DMS79 treated with DMSO at 0.1 percent for 48 hours (cell line): Measurements from ENCODE around the gene RNF123.
A peak's percentile ranks its signal among the peaks of the same experiment; 100 is the strongest.

Experiments used
- DNase-seq: peaks from one replicate; lab custom pipeline; 2025; lab: John Stamatoyannopoulos, UW

Gene RNF123

GRCh38 chr3:49658711-49659110, 30.6 kb upstream of the RNF123 start:
- DNase-seq: peak; percentile 13

- no peak for DNase-seq
Measured at GRCh38 chr3:49659756-49660155, 29.6 kb upstream of the RNF123 start.

- DNase-seq: no peak
Measured at GRCh38 chr3:49661281-49661680, 28.1 kb upstream of the RNF123 start.

- DNase-seq: no peak
Measured at GRCh38 chr3:49662021-49662420, 27.3 kb upstream of the RNF123 start.

DNA sequence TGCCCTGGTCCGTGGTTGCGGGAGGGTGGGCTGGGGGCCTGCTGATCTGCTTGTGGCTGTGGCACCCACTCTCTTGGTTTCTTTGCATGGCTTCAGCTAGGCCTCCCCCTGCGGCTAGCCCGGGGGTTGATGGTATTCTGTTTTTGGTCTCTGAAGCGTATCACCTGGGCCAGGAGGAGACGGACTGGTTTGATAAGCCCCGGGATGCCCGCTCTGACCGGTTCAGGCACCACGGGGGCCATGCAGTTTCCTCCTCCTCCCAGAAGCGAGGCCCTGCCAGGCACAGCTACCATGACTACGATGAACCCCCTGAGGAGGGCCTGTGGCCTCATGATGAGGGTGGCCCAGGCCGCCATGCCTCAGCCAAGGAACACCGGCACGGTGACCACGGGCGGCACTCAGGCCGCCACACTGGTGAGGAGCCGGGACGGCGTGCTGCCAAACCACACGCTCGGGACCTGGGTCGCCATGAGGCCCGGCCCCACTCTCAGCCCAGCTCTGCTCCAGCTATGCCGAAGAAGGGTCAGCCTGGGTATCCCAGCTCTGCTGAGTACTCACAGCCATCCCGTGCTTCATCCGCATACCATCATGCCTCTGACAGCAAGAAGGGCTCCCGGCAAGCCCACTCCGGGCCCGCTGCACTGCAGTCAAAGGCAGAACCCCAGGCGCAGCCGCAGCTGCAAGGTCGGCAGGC, 26.5 kb upstream of the RNF123 start:
- no peak for DNase-seq

- no peak for DNase-seq
Measured at GRCh38 chr3:49663831-49664230, 25.5 kb upstream of the RNF123 start.

DNA sequence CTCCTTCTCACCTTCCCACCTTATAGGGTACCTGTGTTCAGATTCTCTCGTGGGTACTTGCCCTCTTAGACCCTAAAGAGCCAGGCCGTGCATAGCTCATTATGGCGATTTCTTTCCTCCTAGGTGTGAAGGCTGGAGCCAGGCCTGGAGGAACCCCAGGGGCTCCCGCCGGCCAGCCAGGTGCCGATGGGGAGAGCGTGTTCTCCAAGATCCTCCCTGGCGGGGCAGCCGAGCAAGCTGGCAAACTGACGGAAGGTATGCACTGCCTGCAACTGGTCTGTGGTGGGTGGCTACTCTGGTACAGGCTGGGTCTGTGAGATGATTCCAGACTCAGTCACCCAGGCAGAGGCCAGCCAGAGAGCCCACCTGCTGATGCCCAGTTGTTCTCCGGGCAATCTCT, 25.1 kb upstream of the RNF123 start:
- DNase-seq: no peak

DNA sequence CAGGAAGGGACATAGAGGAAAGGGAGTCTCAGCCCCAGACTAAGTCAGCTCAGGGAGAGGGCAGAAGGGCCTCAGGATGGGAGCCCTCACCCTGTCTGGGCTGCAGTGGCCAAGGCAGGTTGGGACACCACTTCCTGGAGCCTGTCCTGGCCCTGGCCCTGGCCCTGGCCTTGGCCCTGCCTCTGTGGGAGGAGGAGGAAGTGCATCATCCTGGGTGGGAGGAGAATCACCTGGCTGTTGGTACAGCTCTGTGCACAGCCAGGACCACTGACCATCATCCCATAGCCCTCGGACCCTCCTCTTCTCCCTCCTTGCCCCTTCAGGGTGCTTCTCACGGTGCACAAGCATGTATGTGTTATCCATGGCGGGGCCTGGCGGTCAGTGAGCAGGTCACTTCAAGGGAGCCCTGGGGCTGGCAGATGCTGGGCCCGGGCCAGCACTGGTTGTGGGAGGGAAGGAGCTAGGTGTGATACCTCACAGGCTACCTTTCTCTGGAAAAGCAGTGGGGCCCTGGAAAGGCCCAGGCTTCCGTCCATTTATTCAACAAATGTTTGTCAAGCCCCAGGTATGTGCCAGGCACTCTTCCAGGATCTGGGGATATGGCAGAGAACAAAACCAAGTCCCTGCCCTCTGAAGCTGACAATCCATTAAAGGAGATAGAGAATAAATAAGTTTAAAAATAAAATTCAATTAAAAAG, 23.4 kb upstream of the RNF123 start:
- no peak for DNase-seq

DNA sequence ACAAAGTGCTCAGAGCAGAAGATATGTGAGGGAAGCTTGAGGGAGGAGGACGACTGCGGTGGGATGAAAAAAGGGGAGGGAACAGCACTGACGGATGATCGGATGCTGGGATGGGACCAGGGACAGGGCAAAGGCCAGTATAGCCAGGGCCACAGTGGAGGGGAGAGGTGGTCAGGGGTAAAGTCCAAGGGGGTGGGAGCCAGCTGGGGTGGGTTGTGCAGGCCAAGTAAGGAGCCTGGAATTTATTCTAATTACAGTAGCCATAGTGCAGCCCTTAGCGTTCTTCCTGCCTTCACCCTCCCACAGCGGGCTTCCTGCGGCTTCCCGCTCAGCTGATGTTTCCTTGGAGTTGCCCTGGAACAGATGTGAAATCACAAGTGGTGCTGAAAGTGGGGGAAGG, 22.8 kb upstream of the RNF123 start:
- no peak for DNase-seq

- DNase-seq: no peak
Measured at GRCh38 chr3:49667701-49668413, 21.5 kb upstream of the RNF123 start.

DNA sequence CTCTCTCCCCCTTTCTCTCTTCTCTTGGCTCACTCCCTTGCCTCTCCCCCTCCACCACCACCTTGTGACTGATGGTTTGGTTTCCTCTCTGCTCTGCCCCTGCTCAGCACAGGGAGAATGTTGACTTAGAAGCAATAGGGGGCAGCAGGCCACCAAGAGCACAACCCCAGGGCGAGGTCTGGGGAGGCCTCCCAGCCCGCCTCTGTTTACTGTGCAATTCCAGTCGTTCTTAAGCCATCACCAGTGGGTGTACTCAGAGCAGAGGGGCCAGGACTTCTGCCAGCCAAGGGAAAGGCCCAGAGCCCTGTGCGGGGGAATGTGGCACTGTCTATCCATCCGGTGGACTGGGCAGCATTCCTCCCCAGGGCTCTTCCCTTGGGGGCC, 21.0 kb upstream of the RNF123 start:
- no peak for DNase-seq

DNA sequence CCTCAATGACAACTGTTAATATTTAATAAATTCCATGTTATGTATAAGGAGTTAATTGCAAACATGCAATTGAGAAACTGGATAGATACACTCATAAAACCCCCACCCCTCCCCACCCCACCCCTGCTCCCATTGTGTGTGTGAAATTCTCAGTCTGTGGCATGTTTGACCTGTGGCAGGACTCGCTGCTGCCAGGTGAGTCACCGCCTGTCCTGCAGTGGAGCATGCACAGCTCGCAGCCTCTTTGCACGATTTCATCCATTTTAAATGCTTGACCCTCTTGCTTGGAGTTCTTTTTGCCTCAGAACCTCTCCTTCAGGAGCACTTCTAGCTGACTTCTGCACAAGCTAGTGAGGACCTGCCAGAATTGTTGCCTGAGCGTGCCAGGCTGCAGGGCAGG, 20.5 kb upstream of the RNF123 start:
- DNase-seq: no peak

DNA sequence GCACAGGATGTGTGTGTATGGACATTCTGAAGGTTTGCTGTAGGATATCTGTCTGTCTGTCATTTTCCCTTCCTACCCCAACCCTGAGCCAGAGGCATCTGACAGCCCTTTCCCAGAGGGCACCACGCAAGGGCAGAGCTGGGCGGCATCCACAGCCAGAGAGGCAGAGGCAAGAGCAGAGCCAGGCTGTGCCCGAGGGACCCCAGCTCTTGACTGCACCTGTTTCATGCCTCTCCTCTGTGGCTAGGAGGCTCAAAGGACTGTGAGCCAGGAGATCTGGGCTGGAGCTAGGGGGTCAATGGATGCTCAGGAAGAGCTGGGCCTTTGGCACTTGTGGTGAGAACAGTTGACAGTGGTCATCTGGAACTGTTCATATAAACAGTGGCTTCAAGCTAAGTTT, 20.0 kb upstream of the RNF123 start:
- DNase-seq: no peak

GRCh38 chr3:49670940-49671290, 18.4 kb upstream of the RNF123 start:
- DNase-seq: no peak

- DNase-seq: no peak
Measured at GRCh38 chr3:49671291-49672288, 17.8 kb upstream of the RNF123 start.

DNA sequence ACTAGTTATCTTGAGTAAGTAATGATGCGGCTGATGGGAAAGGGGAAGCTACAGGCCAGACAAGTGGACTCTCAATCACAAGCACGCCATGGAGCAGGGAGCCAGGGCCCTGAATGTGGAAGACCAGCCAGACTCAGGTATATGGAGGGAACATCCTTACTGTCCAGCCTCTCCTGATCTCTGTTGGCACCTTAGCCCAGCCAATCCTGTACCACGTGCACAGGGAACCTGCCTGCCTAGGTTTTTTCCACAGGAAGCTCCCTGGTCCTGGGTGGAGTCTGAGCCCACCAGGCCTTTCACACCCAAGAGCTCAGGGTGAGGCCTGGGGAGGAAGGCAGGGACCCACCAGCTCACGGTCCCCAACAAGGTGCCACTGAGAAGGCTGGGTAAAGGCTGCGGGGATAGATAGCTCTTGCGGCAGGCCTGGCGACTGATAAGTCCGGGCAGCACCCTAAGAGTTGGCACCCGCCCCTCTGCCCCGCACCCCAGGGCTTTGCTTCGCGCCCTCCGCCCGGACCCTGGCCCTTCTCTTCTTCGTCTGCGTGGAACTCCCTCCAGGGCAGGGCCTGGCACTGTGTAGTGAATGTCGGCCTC, 16.1 kb upstream of the RNF123 start:
- DNase-seq: no peak

DNA sequence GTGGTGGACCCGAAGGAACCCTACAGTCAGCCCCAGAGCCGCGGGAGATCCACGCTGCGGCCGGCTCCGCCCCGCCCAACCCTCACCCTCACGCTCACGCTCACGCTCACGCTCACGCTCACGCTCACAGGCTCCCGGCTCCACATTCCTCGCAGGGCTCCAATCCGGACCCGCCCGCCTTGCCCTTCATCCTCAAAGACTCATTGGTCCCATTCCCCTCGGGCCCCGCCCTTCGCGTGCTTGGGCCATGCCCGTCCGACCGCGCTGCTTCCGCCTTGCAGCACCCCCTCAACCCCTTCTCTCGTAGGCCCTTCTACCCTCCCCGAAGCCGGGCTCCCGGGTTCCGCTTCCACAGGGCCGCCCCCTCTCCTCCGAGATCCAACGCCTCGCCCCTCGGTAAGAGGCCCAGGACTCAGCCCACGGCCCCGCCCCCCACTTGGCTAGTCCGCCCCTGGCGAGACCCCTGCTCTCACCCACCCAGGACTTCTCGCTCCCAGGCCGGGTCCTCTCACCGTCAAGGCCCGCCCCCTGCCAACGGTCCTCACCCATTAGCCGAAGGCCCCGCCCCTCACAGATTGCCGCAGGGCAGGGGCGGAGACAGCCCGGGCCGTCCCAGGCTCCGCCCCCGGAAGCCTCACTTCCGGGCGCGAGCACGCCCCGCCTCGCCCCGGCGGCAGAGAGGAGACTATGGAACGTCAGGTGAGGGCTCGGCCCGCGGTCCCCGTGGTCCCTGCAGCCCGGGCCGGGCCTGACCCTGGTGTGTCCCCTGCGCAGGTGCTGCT, 15.5 kb upstream of the RNF123 start, which contains the start of gene APEH:
Gene APEH, plus strand, starts transcription at position 637 of the 782 bp plus-strand sequence. Its CDS starts 51 bp downstream, at position 688.
- DNase-seq: no peak

DNA sequence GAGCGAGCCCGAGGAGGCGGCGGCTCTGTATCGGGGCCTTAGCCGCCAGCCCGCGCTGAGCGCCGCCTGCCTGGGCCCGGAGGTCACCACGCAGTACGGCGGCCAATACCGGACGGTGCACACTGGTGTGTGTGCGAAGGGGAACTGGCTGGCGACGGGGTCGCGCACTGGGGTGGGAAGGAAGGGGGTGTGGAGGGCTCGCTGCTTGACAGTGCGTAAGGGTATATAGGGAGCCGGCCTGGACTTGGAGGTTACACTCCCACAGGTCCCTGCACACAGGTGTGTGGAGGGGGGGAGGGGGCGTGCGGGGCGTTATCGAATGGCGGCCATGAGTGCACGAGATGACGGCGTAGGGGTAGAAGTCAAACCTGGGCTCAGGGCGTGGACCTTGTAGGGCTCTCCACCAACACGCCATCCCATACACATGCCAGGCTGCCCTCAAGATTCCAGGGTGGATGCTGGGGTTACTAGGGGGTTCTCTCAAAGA, 14.8 kb upstream of the RNF123 start:
- no peak for DNase-seq

DNA sequence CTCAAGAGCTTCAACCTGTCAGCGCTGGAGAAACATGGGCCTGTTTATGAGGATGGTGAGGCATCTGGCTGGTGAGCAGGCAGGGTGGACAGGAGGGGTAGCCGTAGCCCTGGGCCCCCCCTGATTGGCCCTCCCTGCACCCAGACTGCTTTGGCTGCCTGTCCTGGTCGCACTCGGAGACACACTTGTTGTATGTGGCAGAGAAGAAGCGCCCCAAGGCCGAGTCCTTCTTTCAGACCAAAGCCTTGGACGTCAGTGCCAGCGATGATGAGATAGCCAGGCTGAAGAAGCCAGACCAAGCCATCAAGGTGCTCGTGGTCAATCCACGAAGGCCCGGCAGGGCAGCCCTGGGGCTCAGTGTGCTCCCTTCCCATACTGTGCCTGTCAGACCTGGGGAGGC, 13.4 kb upstream of the RNF123 start:
- no peak for DNase-seq

DNA sequence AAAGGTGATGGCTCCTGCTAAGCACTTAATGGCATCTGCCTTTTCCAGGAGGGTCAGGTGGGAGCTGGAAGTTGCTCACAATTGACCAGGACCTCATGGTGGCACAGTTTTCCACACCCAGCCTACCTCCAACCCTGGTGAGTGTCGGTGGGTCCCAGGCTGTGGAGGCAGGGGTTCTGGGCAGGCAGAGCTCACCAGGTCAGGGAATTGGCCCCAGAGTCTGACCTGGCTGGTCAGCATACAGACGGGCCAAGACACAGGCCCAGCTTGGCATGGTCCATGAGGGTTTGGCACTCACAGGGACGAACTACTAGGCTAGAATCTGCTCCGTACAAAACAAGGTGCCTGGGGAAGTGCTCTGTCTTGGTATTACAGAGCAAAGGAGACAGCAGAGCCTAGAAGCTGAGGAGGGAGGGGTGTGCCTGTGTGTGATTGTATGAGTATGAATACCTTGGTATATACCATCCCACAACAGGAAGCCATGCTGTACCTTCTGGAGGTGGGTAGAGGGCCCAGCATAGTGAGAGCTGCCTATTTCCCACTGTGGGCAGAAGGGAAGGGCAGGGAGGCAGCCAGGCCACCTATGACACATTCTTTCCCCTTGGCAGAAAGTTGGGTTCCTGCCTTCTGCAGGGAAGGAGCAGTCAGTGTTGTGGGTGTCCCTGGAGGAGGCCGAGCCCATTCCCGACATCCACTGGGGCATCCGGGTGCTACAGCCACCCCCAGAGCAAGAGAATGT, 8.7 kb upstream of the RNF123 start:
- no peak for DNase-seq
